Measurements from ENCODE around the gene LGALS3BP. TPM values are rescaled to one million over a fixed set of nuclear protein-coding genes. Genes with fewer than 3 reads are reported as not detected.
A peak's percentile ranks its signal among the peaks of the same experiment; 100 is the strongest.
"Not testable (repeated sequence)": the region's sequence is repeated elsewhere in the genome, so short reads cannot be mapped to it uniquely, and the experiment has no call there.

The LGALS3BP gene
- total RNA-seq, 1 donor from 2014 or later, result 488 TPM

DNA sequence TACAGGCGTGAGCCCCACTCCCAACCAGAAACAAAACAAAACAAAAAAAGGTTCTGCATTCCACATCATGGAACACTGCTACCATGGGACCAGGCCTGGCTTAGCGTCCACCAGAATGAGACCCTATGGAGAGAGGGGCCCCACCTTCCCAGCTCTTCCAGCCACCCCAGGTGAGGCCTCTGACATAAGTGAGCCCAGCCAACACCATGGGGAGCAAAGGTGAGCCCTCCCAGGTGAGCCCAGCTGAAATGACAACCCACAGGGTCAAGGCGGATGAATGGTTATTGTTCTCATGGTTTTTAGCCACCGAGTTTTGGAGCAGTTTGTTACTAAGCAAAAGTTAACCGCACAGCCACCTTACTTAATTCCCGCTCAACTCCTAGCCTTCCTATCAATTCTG lies 16.3 kb downstream of the LGALS3BP start:
- Histone ChIP-seq H3K27ac (no peak overlapping the region), H3K9me3 (no peaks in the 10 kb centered on the region), H3K36me3 (no peaks in the 10 kb centered on the region), H3K4me3 (no peak overlapping the region), H3K4me1 (no peaks in the 10 kb centered on the region), H3K27me3 (no peaks in the 10 kb centered on the region)
- TF ChIP-seq, protein P1, sequence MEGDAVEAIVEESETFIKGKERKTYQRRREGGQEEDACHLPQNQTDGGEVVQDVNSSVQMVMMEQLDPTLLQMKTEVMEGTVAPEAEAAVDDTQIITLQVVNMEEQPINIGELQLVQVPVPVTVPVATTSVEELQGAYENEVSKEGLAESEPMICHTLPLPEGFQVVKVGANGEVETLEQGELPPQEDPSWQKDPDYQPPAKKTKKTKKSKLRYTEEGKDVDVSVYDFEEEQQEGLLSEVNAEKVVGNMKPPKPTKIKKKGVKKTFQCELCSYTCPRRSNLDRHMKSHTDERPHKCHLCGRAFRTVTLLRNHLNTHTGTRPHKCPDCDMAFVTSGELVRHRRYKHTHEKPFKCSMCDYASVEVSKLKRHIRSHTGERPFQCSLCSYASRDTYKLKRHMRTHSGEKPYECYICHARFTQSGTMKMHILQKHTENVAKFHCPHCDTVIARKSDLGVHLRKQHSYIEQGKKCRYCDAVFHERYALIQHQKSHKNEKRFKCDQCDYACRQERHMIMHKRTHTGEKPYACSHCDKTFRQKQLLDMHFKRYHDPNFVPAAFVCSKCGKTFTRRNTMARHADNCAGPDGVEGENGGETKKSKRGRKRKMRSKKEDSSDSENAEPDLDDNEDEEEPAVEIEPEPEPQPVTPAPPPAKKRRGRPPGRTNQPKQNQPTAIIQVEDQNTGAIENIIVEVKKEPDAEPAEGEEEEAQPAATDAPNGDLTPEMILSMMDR (IDR thresholded peaks at IDR 0.05), result no peak
- TF ChIP-seq POLR2AphosphoS5 (IDR thresholded peaks at IDR 0.05; ENCODE audit: insufficient read depth in 1 of 2, low read depth in 1 of 2) (no peak), POLR2A (IDR thresholded peaks at IDR 0.05) (no peak)
- intact Hi-C loops (cut with DNase I), result no loop called here
- DNase-seq (ENCODE audit: extremely low spot score in 2 of 2), result no peak

DNA sequence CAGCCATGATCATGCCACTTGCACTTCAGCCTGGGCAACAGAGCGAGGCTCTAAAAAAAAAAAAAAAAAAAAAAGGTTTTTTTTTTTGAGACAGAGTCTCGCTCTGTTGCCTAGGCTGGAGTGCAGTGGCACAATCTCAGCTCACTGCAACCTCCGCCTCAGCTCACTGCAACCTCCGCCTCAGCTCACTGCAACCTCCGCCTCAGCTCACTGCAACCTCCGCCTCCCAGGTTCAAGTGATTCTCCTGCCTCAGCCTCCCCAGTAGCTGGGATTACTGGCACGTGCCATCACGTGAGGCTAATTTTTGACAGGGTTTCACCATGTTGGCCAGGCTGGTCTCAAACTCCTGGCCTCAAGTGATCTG lies 16.8 kb downstream of the LGALS3BP start:
- H3K36me3 ChIP-seq; H3K4me1 ChIP-seq; H3K4me3 ChIP-seq; intact Hi-C loops (cut with DNase I); H3K27ac ChIP-seq; DNase-seq (ENCODE audit: extremely low spot score in 2 of 2); H3K9me3 ChIP-seq; H3K27me3 ChIP-seq: not testable (repeated sequence)

DNA sequence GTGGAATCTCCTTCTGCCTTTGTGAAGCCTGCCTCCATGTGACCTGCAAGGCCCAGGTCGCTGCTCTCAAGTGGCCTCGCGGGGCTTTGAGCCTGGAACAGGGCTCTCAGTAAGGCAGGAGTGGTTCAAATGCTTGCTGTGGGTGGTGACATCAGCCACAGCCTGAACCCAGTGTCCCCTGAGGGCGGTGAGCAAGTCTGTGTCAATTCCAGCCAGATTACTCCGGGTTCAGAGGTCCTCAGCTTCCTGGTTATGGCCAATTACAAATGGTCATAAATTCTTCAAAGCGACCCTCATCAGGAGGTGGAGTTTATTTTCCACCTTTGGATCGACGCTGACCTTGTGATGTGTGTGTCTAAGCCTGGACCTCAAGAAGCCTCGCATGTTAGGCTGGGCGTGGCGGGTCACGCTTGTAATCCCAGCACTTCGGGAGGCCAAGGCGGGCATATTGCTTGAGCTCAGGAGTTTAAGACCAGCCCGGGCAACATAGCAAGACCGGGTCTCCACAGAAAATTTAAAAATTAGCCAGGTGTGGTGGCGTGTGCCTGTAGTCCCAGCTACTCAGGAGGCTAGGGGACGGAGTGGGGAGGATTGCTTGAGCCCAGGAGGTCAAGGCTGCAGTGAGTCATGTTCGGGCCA lies 17.3 kb downstream of the LGALS3BP start:
- intact Hi-C loops (cut with DNase I), result no loop called here
- no peaks in the 10 kb centered on the region for H3K36me3 ChIP-seq

DNA sequence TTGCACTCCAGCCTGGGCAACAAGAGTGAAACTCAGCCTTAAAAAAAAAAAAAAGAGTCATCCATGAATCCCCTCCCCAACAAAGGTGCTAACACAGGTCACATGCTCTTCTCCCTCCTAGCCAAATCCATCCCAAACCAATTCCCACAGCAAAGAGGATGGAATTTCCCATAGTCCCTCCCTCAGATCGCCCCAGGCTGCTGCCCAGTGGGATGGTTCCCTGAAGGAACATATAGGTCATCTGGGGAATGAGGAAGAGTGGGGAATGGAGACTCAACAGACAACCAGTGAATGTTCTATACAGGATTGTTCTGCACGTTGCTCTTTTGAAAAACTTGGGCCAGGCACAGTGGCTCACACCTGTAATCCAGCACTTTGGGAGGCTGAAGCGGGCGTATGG lies 18.2 kb downstream of the LGALS3BP start:
- intact Hi-C loops (cut with DNase I), result no loop called here
- Histone ChIP-seq H3K27ac (no peak overlapping the region), H3K4me1 (no peaks in the 10 kb centered on the region), H3K4me3 (no peak overlapping the region), H3K27me3 (no peaks in the 10 kb centered on the region), H3K36me3 (no peaks in the 10 kb centered on the region), H3K9me3 (no peaks in the 10 kb centered on the region)
- DNase-seq (ENCODE audit: extremely low spot score in 2 of 2), result no peak
- no peak for TF ChIP-seq POLR2AphosphoS5 (IDR thresholded peaks at IDR 0.05; ENCODE audit: insufficient read depth in 1 of 2, low read depth in 1 of 2)
- TF ChIP-seq, protein P1 (IDR thresholded peaks at IDR 0.05), result no peak
- no peak for TF ChIP-seq POLR2A (IDR thresholded peaks at IDR 0.05)

More for the DNA sequence above, 17.3 kb downstream of the LGALS3BP start:
- no peak overlapping the region for H3K27ac ChIP-seq
- H3K4me1 ChIP-seq, result no peaks in the 10 kb centered on the region
- TF ChIP-seq, protein P1 (IDR thresholded peaks at IDR 0.05), result no peak
- TF ChIP-seq POLR2AphosphoS5 (IDR thresholded peaks at IDR 0.05; ENCODE audit: insufficient read depth in 1 of 2, low read depth in 1 of 2), result no peak
- no peak for TF ChIP-seq POLR2A (IDR thresholded peaks at IDR 0.05)
- DNase-seq (ENCODE audit: extremely low spot score in 2 of 2), result no peak
- no peak overlapping the region for H3K4me3 ChIP-seq
- no peaks in the 10 kb centered on the region for H3K27me3 ChIP-seq
- no peaks in the 10 kb centered on the region for H3K9me3 ChIP-seq

DNA sequence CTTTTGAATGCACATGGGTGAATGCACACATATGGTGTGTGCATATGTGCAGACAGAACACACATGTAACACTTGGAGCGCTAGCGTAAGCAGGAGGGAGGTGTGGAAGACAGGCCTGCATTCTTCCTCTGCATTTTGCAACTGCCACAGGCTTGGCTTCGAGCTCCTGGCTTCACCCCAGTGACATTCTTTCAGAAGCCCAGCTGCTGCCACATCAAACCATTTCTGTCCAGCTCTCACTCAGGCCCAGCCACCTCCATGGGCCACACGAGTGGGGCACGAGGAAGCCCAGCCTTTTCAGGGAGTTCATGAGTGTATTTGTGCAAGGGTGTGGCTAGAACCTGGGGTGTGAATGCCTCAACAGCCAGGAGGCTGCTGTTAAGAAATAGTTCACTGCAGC lies 18.8 kb downstream of the LGALS3BP start:
- H3K27ac ChIP-seq, result no peak overlapping the region
- no peaks in the 10 kb centered on the region for H3K36me3 ChIP-seq
- H3K4me1 ChIP-seq, result no peaks in the 10 kb centered on the region
- no peaks in the 10 kb centered on the region for H3K9me3 ChIP-seq
- no peak overlapping the region for H3K4me3 ChIP-seq
- TF ChIP-seq POLR2AphosphoS5 (IDR thresholded peaks at IDR 0.05; ENCODE audit: insufficient read depth in 1 of 2, low read depth in 1 of 2), result peak in 1 of 2 donors; percentile 41
- no peak for TF ChIP-seq POLR2A (IDR thresholded peaks at IDR 0.05)
- TF ChIP-seq, protein P1 (IDR thresholded peaks at IDR 0.05), result no peak
- intact Hi-C loops (cut with DNase I), result no loop called here
- no peak for DNase-seq (ENCODE audit: extremely low spot score in 2 of 2)
- H3K27me3 ChIP-seq, result no peaks in the 10 kb centered on the region
